GM21447 (cell line): Measurements from ENCODE around the gene ASTN2.

Experiments
- ATAC-seq: cut with Tn5 transposase; IDR thresholded peaks from one replicate; pipeline ENCODE4 v1.9.1; 2021; ENCODE audit not compliant: unreplicated experiment

Gene ASTN2

DNA sequence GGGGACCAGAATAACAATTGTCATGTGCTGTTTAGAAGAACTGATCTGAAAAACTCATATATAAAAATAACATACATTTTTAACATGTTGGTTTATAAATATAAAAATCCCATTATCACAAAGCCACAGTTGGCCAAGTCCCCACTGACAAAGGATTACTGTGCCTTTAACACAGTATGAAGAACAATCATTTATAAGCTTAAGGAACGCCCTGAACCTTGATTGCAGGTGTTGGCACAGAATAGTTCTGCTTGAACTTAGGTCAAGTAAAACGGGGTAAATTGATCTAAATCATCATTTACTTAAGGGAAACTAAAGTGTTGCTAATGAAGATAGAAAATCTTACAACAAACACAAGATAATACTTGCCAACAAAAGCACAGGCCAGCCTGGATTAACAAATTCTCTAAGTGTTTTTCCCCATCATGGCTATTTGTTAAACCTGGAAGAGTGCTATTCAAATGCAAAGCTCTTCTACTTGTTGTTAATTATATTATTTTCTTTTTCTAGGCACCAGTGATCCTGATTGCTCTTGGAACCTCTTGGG lies 46.1 kb downstream of the ASTN2 start:
- no peak for ATAC-seq

DNA sequence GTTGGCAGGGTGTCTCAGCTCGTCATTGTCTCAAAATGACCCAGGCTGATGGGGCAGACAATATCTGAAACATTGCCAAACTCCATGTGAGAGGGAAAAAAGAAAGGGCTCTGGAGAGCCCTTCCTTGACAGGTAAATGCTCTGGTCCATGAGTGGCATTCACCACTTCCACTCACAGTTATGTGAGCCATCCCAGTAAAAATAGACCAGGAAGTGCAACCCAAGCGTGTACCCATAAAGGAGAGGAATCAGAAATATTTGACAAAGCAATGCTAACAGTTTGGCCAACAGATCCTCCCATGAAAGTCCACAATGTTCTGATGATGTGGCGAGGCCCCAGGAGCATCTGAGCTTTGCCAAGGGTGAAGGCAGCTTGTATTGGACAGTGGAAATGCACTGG lies 49.4 kb downstream of the ASTN2 start:
- no peak for ATAC-seq

DNA sequence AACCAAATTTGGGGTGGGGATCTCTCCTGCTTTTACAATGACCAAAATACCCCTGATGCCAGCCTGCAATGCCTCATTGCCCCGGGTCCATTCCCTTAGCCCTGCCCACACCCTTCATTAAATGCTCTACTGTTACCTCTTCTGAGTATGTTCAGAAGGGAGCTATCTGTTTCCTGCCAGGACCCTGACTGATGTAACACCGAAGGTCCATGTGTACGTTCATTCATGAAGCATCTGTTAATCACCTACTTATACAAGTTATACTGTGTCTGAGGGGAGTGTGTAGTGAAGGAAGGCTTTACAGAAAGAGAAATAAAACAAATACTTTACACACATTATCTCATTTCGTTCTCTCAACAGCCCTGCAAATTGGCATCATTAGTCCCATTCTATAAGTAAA lies 51.9 kb downstream of the ASTN2 start:
- no peak for ATAC-seq

DNA sequence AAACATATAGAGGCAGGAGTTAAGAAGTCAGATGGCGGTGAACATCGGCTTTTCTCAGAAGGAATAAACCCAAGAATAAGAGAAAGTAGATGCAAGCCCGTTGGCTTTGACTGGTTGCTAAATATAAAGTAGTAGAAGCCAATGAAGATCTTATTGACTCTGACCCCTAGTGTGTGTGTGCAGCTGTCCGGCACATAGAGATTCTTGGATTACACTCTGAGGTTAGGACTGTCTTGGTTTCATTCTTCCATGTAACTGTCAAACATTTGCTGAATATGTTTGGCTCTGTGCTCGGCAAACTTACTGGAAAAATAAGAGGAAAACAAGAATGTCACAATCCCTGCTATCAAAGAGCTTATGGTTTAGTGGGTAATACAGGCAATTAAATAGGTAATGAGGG lies 54.9 kb downstream of the ASTN2 start:
- ATAC-seq: no peak

DNA sequence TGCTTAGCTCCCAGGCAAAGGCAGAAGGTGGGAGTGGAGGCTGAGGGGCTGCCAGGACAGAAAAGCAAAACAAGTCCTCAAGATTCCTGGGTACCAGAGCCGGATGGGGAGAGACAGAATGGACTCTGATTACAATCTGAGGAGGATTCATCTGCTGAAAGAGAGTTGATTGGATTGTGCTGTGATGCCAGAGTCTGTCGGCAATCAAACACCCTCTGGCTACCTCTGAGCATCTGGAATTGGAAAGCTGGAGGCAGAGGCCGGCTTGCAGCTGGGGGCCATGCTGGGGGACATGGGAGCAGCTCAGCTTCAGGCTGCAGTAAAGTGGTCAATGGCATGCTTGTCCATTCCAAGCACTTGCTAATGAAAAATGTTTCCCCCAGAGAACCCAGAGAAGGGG lies 59.3 kb downstream of the ASTN2 start:
- ATAC-seq: no peak

GRCh38 chr9:117354997-117355396 lies 59.9 kb downstream of the ASTN2 start:
- ATAC-seq: no peak

DNA sequence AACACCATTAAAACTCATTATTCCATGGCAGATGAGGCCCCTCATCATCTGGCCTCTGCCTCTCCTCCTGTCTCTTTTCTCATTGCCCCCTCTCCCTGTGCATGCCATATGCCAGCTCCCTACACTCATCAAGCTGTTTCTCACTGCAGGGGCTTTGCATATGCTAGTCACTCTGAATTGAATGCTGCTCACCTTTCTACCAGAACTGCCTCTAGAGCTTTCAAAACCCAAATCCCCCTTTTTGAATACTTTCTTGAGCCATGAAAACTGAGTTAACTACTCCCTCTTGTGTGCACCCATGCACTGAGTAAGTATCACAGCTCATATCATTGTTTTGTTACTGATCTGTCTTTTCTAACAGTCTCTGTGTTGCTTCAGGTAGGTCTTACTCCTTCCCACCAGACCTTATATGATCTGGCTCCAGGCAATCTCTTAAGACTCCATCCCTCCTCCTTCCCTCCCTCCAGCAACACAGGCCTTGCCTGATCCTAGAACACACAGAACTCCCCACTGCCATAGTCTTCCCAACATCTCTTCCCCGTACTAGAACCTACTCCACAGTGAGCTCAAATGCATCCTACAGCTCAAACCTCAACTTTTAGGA lies 60.5 kb downstream of the ASTN2 start:
- no peak for ATAC-seq

GRCh38 chr9:117344892-117345660 lies 69.8 kb downstream of the ASTN2 start:
- ATAC-seq: no peak

- ATAC-seq: no peak
These were observed 71.4 kb downstream of the ASTN2 start for GRCh38 chr9:117343427-117343826.

DNA sequence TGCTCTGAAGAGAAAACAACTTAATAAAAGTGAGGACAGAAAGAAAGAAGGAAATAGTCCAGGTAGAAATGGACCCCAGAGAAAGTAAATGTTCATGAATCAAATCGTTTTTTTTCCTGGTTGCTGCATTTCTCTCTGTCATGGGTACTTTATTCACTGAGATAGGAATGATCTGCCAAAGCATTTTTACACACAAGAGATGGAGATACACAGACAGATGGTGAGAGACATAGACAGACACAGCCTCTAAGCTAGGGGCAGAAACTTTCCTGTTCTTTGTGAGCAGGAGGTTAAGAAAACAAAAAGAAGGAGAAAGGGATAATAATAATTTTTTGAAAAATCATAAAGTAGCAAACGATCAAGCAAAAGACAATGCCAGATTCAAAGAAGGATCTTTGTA lies 73.7 kb downstream of the ASTN2 start:
- ATAC-seq: no peak

DNA sequence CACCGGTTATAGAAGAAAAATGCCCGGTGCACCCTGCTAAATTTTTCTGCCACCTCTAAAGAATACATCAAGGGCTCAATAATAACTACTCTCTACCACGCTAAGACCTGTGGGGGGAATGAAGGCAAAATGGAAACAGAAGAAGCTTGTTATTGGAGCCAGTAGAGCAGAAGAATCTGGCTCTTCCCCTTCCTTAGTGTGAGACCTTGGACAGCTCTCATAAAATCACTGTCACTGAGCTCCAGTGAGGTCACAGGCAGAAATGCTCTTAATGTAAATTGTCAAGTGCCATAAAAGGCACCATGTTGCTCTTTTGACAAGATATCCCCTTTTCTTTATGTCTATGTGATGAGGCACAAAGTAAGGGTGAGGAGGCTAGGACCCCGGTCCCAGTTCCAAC lies 74.4 kb downstream of the ASTN2 start:
- ATAC-seq: no peak

- ATAC-seq: no peak
These were observed 78.9 kb downstream of the ASTN2 start for GRCh38 chr9:117335837-117336433.

DNA sequence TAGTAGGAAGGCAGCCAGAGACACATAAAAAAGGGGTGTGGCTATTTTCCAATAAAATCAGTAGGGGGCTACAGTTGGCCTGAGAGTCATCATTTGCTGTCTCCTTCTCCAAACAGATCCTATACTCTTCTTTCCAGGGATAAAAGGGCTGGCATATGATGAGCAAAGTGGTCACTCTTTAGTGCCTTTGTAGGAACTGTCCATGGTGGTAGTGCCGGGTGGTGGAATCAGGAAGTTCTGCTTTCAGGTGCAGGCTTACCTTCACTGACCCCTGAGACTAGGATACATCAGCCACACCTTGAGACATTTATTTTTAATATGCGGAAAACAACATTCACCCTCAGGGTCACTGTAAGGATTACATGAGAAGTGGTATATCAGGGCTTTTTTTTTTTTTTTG lies 80.8 kb downstream of the ASTN2 start:
- ATAC-seq: no peak

DNA sequence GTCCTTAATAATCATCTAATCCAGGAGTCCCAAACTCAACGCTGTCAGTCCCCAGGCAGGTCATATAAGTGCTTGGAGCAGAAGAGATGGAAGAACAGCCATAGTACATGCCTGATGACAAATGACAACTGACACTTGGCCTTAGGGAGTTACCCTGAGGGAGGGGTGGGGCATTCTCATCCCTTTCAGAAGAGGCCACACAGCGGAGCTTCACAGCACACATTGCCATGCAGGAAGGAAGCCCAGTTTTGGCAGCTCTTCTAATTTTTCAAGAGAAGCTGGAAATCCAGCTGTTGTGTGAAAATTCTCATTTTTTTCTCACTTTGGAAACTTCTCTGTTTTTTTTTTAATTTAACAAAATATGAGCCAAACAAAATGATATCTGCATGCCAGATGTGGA lies 89.0 kb downstream of the ASTN2 start:
- ATAC-seq: no peak

GRCh38 chr9:117325110-117325731 lies 89.6 kb downstream of the ASTN2 start:
- ATAC-seq: no peak

- no peak for ATAC-seq
These were observed 91.5 kb downstream of the ASTN2 start for GRCh38 chr9:117323390-117323789.

DNA sequence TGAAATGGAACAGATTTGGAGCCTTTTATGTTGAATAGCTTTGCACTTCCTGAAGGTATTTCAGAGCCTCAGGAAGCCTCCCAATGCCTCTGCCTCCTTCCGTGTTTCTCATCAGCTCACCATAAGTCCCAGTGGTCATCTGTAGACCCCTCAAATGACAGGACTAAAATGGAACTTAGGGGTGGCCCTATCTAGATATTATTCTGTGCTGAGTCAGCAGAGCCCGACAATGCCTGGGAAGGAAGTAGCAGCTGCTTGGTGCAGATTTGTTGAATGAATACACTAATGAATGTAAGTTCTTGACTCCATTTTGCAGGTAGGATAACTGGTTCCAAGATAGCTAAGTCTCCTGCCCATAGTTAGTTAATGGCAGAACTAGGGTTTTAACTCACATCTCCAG lies 97.7 kb downstream of the ASTN2 start:
- no peak for ATAC-seq

- no peak for ATAC-seq
These were observed 99.6 kb downstream of the ASTN2 start for GRCh38 chr9:117315236-117315635.

- no peak for ATAC-seq
These were observed 100.9 kb downstream of the ASTN2 start for GRCh38 chr9:117313989-117314388.

- no peak for ATAC-seq
These were observed 107.2 kb downstream of the ASTN2 start for GRCh38 chr9:117307701-117308100.

GRCh38 chr9:117306032-117306431 lies 108.8 kb downstream of the ASTN2 start:
- ATAC-seq: no peak

GRCh38 chr9:117305454-117305853 lies 109.4 kb downstream of the ASTN2 start:
- peak; percentile 50 for ATAC-seq
